H1 (cell line): ENCODE results near the gene CCNB3.

Experiments used
- BCL11A ChIP-seq, 2 experiments: IDR thresholded peaks; one replicate each; pipeline ENCODE4 v1.6.1; 2011; ENCODE audit warnings: low read depth in 2 of 2, low read length in 2 of 2, mild to moderate bottlenecking in 2 of 2
- EZH2 ChIP-seq: fragments of 200-600 bp; sonication (generic); IDR thresholded peaks from 2 replicates; pipeline ENCODE4 v1.7.1; 2012; ENCODE audit warnings: low read depth, mild to moderate bottlenecking, moderate library complexity, low read length, inconsistent platforms; ENCODE audit not compliant: severe bottlenecking
- KDM1A ChIP-seq: fragments of 200-600, 300-600 bp; sonication (generic); IDR thresholded peaks from 2 replicates; pipeline ENCODE4 v1.7.1; 2016; ENCODE audit warnings: mild to moderate bottlenecking, low read length, borderline replicate concordance
- MAFK ChIP-seq: IDR thresholded peaks from 2 replicates; pipeline ENCODE4 v1.6.1; 2012; ENCODE audit warnings: low read depth, mild to moderate bottlenecking, improper control_type of control experiment, low read length
- NRF1 ChIP-seq: IDR thresholded peaks from 2 replicates; pipeline ENCODE4 v1.6.1; 2011; ENCODE audit warnings: mild to moderate bottlenecking, low read depth, low read length, improper control_type of control experiment
- POLR2AphosphoS5 ChIP-seq: IDR thresholded peaks from 2 replicates; pipeline ENCODE4 v1.6.1; 2011; ENCODE audit warnings: low read depth, low read length
- POU5F1 ChIP-seq: IDR thresholded peaks from 2 replicates; pipeline ENCODE4 v1.6.1; 2011; ENCODE audit warnings: low read depth, mild to moderate bottlenecking, low read length, moderate library complexity
- RBBP5 ChIP-seq: IDR thresholded peaks from 2 replicates; pipeline ENCODE4 v1.7.1; 2012; ENCODE audit warnings: low read depth, mild to moderate bottlenecking, inconsistent platforms, low read length, moderate library complexity, borderline replicate concordance
- SRF ChIP-seq: IDR thresholded peaks from 2 replicates; pipeline ENCODE4 v1.6.1; 2011; ENCODE audit warnings: mild to moderate bottlenecking, low read depth, low read length, moderate library complexity
- TAF1 ChIP-seq: IDR thresholded peaks from 2 replicates; pipeline ENCODE4 v1.6.1; 2011; ENCODE audit warnings: mild to moderate bottlenecking, low read depth, low read length
- TCF12 ChIP-seq: IDR thresholded peaks from 2 replicates; pipeline ENCODE4 v1.6.1; 2011; ENCODE audit warnings: low read depth, mild to moderate bottlenecking, low read length
- YY1 ChIP-seq: IDR thresholded peaks from 2 replicates; pipeline ENCODE4 v1.6.1; 2011; ENCODE audit warnings: low read depth, mild to moderate bottlenecking, low read length
- TF ChIP-seq, protein P1 (sequence below), 3 experiments: IDR thresholded peaks; 1 replicate in 2 of 3; 2 replicates in 1 of 3; pipeline versions ENCODE4 v1.5.1 to v1.6.1; 2011; ENCODE audit warnings: low read length in 3 of 3, mild to moderate bottlenecking in 3 of 3, inconsistent platforms in 2 of 3, low read depth in 1 of 3, moderate library complexity in 1 of 3; ENCODE audit not compliant: insufficient read depth in 1 of 3; ENCODE audit errors: control extremely low read depth in 1 of 3

- TF ChIP-seq YY1 (no peak), NRF1 (no peak), KDM1A (no peak), SRF (no peak), TCF12 (no peak), BCL11A (IDR thresholded peaks at IDR 0.05; ENCODE audit: low read depth in 2 of 2, low read length in 2 of 2) (no peak), EZH2 (no peak), MAFK (no peak), POU5F1 (no peak), RBBP5 (no peak), POLR2AphosphoS5 (no peak), TAF1 (no peak)
- TF ChIP-seq, protein P1, sequence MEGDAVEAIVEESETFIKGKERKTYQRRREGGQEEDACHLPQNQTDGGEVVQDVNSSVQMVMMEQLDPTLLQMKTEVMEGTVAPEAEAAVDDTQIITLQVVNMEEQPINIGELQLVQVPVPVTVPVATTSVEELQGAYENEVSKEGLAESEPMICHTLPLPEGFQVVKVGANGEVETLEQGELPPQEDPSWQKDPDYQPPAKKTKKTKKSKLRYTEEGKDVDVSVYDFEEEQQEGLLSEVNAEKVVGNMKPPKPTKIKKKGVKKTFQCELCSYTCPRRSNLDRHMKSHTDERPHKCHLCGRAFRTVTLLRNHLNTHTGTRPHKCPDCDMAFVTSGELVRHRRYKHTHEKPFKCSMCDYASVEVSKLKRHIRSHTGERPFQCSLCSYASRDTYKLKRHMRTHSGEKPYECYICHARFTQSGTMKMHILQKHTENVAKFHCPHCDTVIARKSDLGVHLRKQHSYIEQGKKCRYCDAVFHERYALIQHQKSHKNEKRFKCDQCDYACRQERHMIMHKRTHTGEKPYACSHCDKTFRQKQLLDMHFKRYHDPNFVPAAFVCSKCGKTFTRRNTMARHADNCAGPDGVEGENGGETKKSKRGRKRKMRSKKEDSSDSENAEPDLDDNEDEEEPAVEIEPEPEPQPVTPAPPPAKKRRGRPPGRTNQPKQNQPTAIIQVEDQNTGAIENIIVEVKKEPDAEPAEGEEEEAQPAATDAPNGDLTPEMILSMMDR (IDR thresholded peaks at IDR 0.05; ENCODE audit: control extremely low read depth in 1 of 3, insufficient read depth in 1 of 3, low read depth in 1 of 3, low read length in 3 of 3) = no peak
These were observed 189.3 kb downstream of the CCNB3 start for GRCh38 chrX:50393902-50394301.
